HG02610 (cell line): ENCODE data around the gene CEP95.
"Not testable (repeated sequence)": the region's sequence is repeated elsewhere in the genome, so short reads cannot be mapped to it uniquely, and the experiment has no call there.

Experiments
- ATAC-seq: cut with Tn5 transposase; IDR thresholded peaks from one replicate; pipeline ENCODE4 v1.9.1; 2021; ENCODE audit warnings: mild to moderate bottlenecking, moderate library complexity; ENCODE audit not compliant: unreplicated experiment

The CEP95 gene

DNA sequence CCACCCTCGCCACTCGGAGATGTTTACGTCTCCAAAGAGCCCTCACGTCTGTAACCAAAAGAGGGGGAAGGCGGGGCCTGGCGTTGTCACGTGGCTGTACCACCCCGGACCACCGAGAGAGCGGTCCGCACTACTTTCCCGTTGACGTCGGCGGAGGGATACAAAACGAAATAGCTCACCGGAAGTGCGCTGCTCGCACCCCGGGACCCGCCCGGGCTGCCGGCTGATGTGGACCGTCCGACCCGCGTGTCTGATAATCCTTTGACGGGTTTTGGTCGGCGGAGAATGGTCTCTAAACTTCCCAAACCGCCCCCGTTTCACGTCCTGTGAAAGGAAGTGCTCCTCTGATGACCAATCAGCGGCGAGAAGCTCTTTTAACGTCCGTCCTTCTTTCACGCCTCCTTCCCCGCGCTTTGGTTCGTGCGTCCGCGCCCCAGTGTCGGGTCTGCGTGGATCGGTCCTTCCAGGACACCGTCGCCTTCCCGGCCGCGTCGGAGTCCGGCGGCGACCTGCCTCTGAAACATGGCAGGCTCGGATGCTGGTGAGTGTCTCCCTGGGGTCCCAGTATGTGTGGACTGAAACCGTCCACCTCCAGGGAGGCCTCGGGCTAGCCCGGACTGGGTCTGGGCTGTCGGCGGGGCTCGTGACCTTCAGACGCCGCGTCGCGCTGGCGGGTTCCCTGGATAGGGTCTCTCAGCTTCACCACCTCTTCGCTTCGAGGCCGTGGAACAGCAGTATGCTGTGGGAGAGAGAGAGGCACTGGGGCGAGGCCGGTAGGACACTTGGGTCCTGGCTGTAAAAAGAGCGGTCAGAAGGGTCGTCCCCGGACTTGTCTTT, at the start of gene CEP95:
Gene CEP95 (plus strand): TSS at position 402 of the 837 bp plus-strand sequence. CDS start 121 bp downstream, at position 523.
- peak; percentile 67 for ATAC-seq

DNA sequence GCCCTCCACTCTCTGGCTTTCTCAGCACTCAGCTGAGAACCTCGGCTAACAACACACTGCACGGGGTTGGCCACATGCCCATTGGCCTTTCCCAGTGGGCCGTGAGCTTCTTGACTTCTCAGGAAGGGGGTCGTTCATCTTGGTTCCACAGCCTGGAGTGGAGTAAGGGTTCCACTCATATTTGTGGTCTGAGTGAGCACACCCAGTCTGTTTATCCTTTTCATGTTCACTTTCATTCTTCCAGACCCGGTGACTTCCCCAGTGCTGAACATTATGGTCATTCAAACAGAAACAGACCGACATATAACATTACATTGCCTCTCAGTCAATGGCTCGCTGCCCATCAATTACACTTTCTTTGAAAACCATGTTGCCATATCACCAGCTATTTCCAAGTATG, 49.6 kb upstream of the CEP95 start:
- ATAC-seq: no peak

DNA sequence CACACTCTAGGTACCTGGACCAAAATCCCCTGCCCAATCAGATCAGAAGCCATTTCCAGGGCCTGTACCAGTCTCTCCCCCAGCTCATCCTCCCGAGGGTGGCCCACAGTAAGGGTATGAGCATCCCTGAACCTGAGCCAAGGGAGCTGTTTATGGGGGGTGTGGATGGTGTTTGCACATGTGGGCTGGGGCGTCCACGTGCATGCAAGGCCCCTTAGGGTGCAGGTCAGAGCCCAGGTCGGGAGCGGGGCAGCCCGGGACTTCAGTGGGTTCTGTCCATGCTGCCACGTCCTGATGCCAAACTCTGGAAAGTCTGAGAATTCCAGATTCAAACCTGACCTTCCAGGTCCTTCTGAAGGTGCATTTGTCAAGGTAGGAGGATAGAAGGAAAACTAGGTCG, 48.0 kb upstream of the CEP95 start:
- no peak for ATAC-seq

GRCh38 chr17:64459284-64459747, 47.5 kb upstream of the CEP95 start:
- ATAC-seq: no peak

- not testable (repeated sequence) for ATAC-seq
Observed at GRCh38 chr17:64459818-64460217, 47.0 kb upstream of the CEP95 start.

GRCh38 chr17:64460955-64461354, 45.8 kb upstream of the CEP95 start:
- ATAC-seq: no peak

GRCh38 chr17:64461788-64462187, 45.0 kb upstream of the CEP95 start:
- no peak for ATAC-seq

- ATAC-seq: no peak
Observed at GRCh38 chr17:64466019-64466735, 40.6 kb upstream of the CEP95 start.

DNA sequence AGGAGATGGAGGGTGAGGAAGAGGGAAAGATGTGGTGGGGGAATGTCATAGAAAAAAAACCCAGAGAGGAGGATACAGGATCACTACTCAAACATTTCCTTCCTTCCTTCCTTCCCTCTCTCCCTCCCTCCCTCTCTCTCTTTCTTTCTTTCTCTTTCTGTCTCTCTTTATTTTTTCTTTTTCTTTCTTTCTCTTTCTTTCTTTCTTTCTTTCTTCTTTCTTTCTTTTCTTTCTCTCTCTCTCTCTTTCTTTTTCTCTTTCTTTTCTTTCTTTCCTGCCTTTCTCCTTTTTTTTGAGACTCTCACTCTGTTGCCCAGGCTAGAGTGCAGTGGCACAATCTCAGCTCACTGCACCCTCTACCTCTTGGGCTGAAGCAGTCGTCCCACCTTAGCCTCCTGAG, 39.9 kb upstream of the CEP95 start:
- ATAC-seq: not testable (repeated sequence)

DNA sequence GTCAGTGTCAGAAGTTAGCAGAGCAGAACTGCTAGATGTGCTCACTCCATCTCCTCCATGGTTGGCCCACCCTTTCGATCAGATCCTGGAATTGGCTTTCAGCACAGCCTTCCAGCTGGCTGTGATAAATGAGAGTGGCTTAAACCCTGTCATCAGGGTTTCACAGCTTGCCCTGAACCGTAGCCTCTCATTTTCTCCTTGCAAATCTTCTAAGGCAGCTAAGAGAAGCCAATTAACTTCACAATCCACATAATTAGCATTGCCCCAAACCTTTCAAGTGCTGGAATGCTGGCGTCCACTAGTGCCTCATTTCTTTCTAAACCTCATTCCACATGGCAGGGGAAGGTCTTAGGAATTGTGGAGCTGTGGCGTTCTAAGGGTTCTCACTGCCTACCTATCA, 36.2 kb upstream of the CEP95 start:
- ATAC-seq: no peak

- no peak for ATAC-seq
Observed at GRCh38 chr17:64471440-64471839, 35.3 kb upstream of the CEP95 start.

GRCh38 chr17:64472564-64472963, 34.2 kb upstream of the CEP95 start:
- no peak for ATAC-seq

DNA sequence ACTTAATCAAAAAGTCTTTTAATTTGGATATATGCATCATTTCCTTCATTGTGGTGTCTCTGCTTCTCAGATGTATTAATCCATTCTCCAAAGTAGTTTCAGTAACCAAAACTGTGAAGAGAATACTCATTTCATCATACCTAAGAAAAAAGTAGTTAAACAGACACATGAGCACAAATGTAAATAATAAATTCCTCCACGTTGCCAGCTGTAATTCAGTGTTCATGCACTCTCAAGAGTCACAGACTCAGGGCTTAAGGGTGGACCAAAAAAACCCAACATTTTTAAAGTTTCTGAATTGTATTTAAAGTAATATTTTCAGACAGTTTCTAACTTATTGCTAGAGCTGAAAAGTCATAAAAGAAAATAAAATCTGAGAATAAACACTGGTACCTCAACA, 28.9 kb upstream of the CEP95 start:
- no peak for ATAC-seq

- no peak for ATAC-seq
Observed at GRCh38 chr17:64480951-64481350, 25.8 kb upstream of the CEP95 start.

GRCh38 chr17:64484380-64484779, 22.4 kb upstream of the CEP95 start:
- ATAC-seq: no peak

- ATAC-seq: no peak
Observed at GRCh38 chr17:64488301-64488700, 18.5 kb upstream of the CEP95 start.

DNA sequence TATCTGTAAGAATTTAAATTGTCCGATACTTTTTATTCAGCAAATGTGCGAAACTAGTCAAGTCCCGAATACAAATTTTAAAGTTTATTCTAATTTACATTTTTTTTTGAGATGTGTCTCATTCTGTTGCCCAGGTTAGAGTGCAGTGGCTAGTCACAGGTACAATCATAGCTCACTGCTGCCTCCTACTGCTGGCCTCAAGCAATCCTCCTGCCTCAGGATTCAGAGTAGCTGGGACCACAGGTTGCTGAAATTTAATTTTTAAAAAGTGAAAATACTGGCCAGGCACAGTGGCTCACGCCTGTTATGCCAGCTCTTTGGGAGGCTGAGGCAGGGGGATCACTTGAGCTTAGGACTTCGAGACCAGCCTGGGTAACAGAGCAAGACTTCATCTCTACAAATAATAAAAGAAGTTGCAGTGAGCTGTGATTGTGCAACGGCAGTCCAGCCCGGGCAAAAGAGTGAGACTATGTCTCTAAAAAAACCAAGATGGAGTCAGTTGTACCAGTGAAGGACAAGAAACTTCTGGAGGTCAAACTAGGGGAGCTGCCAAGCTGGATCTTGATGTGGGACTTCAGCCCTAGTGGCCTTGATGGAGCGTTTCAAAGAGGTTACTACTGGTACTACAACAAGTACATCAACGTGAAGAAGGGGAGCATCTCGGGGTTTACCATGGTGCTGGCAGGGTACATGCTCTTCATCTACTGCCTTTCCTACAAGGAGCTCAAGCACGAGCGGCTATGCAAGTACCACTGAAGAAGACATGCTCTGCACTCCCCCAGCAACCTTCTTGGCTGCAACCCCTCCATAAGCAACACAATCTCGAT, 15.5 kb upstream of the CEP95 start:
- no peak for ATAC-seq

DNA sequence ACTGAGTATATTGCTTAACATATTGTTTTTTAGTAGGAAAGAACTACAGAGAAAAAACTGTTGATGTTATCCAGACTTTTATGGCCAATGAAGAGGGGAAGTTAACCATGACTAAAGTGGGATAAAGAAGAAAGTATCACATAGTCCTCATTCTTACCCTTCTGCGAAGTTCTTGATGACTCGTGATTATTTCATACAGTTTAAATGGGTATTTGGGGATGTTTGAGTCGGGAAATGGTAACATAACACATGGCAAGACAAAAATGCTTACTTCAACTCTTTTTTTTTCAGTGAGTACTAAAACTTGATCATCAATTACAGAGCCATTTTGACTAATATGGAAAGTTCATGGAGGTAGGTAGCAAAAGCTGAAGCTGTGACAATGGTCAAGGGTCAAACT, 14.8 kb upstream of the CEP95 start:
- ATAC-seq: no peak

- no peak for ATAC-seq
Observed at GRCh38 chr17:64492481-64493109, 14.2 kb upstream of the CEP95 start.

- ATAC-seq: no peak
Observed at GRCh38 chr17:64494121-64494520, 12.7 kb upstream of the CEP95 start.

DNA sequence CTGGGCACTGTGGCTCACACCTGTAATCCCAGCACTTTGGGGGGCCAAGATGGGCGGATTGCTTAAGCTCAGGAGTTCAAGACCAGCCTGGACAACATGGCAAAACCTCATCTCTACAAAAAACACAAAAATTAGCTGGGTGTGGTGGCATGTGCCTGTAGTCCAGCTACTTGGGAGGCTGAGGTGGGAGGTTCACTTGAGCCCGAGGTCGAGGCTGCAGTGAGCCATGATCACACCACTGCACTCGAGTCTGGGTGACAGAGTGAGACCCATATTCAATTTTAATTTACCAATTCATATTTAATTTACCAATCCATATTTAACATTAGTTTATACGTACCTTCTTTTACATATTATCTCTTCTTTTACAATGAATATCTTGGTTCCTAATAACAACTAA, 11.5 kb upstream of the CEP95 start:
- not testable (repeated sequence) for ATAC-seq
